HepG2 (cell line): Measurements from ENCODE around the gene PIK3CB. TPM values are rescaled to one million over a fixed set of nuclear protein-coding genes. Genes with fewer than 3 reads are reported as not detected.

ENCODE experiments used
- BCL3 ChIP-seq: sonication (generic); formaldehyde crosslinking; IDR thresholded peaks from 2 replicates; pipeline ENCODE4 v1.5.1; 2020; ENCODE audit warnings: mild to moderate bottlenecking, missing genetic modification reagents, moderate library complexity
- HDAC6 ChIP-seq: fragments of 200-600 bp; sonication (generic); IDR thresholded peaks from 2 replicates; pipeline ENCODE4 v1.7.0; 2017; ENCODE audit warnings: mild to moderate bottlenecking, antibody characterized with exemption, low read length, low read depth
- IKZF5 ChIP-seq: IDR thresholded peaks from 2 replicates; pipeline ENCODE4 v1.6.1; 2018; ENCODE audit warnings: missing genetic modification reagents, mild to moderate bottlenecking, missing compliant biosample characterization
- POLR2A ChIP-seq, 2 experiments: IDR thresholded peaks; 2 replicates each; pipeline ENCODE4 v1.6.1; 2011; ENCODE audit warnings: low read depth in 2 of 2, low read length in 2 of 2, mild to moderate bottlenecking in 1 of 2, moderate library complexity in 1 of 2; ENCODE audit not compliant: insufficient read depth in 1 of 2
- REL ChIP-seq: sonication (generic); formaldehyde crosslinking; conservative IDR thresholded peaks from 2 replicates; pipeline ENCODE4 v1.8.0; 2022; ENCODE audit warnings: mild to moderate bottlenecking, missing genetic modification reagents, moderate library complexity
- TERF1 ChIP-seq: sonication (generic); formaldehyde crosslinking; IDR thresholded peaks from 2 replicates; pipeline ENCODE4 v1.8.0; 2022; ENCODE audit warnings: mild to moderate bottlenecking, missing genetic modification reagents, moderate library complexity
- ZFP36 ChIP-seq: fragments of 150-350 bp; IDR thresholded peaks from 2 replicates; pipeline ENCODE4 v1.6.1; 2018; ENCODE audit warnings: borderline replicate concordance, low read length, low read depth; ENCODE audit not compliant: partially characterized antibody
- ZFYVE20 ChIP-seq: sonication (generic); formaldehyde crosslinking; IDR thresholded peaks from 2 replicates; pipeline ENCODE4 v1.8.0; 2023; ENCODE audit warnings: low read depth, mild to moderate bottlenecking, moderate library complexity, missing genetic modification reagents, borderline replicate concordance
- ZKSCAN8 ChIP-seq: IDR thresholded peaks from 2 replicates; pipeline ENCODE4 v1.6.1; 2016; ENCODE audit warnings: borderline replicate concordance, missing genetic modification reagents, missing compliant biosample characterization
- ZNF264 ChIP-seq: sonication (generic); formaldehyde crosslinking; IDR thresholded peaks from 2 replicates; pipeline ENCODE4 v1.4.0; 2020; ENCODE audit warnings: missing genetic modification reagents
- ZNF672 ChIP-seq: sonication (generic); formaldehyde crosslinking; IDR thresholded peaks from 2 replicates; pipeline ENCODE4 v1.8.1; 2022; ENCODE audit warnings: missing genetic modification reagents
- ZNF788 ChIP-seq: sonication (generic); formaldehyde crosslinking; IDR thresholded peaks from 2 replicates; pipeline ENCODE4 v1.5.0; 2020; ENCODE audit warnings: mild to moderate bottlenecking, missing genetic modification reagents, borderline replicate concordance
- polyA plus RNA-seq, 8 experiments: library from polyadenylated mRNA; depleted of rRNA in 3 of 8; stranded (reverse) in 7 of 8; unstranded in 1 of 8; fragments of >200 nt; fragmentation: Illumina TruSeq in 4 of 8; extraction: Trizol in 4 of 8; gene quantifications; 2 replicates each; pipeline versions ENCODE4 v1.2.1 to v1.2.3, GENCODE V29; 2011 to 2016; ENCODE audit warnings: low read depth in 4 of 8, missing spikeins in 1 of 8, mixed read lengths in 1 of 8; ENCODE audit not compliant: insufficient read depth in 1 of 8
- total RNA-seq, 5 experiments: library from RNA; depleted of rRNA; stranded (reverse); fragments of >200 nt; fragmentation: Illumina TruSeq; extraction: Trizol; gene quantifications; 2 replicates each; pipeline ENCODE4 v1.2.3, GENCODE V29; 2016; ENCODE audit warnings: low read depth in 1 of 5
- TF ChIP-seq, protein P1 (sequence below): sonication (generic); formaldehyde crosslinking; IDR thresholded peaks from 2 replicates; pipeline ENCODE4 v1.5.1; 2020; ENCODE audit warnings: missing genetic modification reagents, mild to moderate bottlenecking, borderline replicate concordance
- TF ChIP-seq, protein P2 (sequence below): sonication (generic); formaldehyde crosslinking; IDR thresholded peaks from 2 replicates; pipeline ENCODE4 v1.4.0; 2020; ENCODE audit warnings: missing genetic modification reagents

The PIK3CB gene
- total and polyA plus RNA-seq, 2 of the 13 experiments (the other 11 are each of a cell fraction or from before 2014, with no cell fraction given): 6.6 to 18.7 TPM

DNA sequence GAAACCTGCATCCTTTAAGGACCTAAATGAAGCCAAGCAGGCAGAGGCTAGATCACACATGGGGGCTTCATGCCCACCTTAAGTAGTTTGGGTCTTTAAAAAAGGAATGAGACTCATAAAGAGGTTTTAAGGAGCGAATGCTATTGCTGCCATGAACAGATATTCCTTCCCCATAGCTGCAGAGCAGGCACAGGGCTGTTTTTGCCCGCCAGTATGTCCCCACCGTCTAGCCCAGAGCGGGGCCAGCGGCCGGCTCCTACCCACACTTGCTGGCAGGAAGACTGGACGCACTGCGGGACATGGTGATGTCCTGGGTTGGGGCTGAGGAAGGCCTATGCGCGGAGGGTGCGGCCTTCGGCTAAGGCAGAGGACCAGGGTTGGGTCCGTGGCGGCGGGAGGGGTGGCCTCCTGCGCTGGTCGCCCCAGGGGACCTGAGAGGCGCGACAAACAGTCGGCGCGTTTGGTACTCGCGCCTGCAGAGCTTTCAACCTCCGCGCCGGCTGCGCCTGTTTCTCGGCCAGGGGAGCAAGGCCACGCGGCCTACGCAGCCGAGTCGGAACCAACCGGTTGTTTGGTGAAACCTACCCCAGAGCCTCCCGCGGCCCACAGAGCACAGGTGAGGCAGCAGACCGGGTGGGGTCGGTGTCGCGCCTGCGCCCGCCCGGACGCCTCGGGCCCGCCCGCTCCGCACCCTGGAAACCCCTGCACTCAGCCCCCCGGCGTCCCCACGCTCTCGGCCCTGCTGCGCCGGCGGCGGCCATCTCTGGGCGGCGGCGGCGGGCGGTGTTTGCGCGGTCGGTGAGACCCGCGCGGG is 226.2 kb downstream of the PIK3CB start, which contains the start of gene FAIM (continued):
- peak; percentile 76 for TF ChIP-seq IKZF5 (CRISPR knock-in tag)
- TF ChIP-seq ZFYVE20: 0 out of 2 replicates have a peak, but pooled peaks have one; percentile 65
- TF ChIP-seq, protein P1, sequence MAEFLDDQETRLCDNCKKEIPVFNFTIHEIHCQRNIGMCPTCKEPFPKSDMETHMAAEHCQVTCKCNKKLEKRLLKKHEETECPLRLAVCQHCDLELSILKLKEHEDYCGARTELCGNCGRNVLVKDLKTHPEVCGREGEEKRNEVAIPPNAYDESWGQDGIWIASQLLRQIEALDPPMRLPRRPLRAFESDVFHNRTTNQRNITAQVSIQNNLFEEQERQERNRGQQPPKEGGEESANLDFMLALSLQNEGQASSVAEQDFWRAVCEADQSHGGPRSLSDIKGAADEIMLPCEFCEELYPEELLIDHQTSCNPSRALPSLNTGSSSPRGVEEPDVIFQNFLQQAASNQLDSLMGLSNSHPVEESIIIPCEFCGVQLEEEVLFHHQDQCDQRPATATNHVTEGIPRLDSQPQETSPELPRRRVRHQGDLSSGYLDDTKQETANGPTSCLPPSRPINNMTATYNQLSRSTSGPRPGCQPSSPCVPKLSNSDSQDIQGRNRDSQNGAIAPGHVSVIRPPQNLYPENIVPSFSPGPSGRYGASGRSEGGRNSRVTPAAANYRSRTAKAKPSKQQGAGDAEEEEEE (CRISPR knock-in tag): no peak
- peak; percentile 69 for TF ChIP-seq BCL3 (CRISPR knock-in tag)
- TF ChIP-seq HDAC6: no peak
- TF ChIP-seq REL (CRISPR knock-in tag): 0 out of 2 replicates have a peak, but pooled peaks have one; percentile 28
- no peak for TF ChIP-seq ZKSCAN8 (CRISPR knock-in tag)
- TF ChIP-seq, protein P2, sequence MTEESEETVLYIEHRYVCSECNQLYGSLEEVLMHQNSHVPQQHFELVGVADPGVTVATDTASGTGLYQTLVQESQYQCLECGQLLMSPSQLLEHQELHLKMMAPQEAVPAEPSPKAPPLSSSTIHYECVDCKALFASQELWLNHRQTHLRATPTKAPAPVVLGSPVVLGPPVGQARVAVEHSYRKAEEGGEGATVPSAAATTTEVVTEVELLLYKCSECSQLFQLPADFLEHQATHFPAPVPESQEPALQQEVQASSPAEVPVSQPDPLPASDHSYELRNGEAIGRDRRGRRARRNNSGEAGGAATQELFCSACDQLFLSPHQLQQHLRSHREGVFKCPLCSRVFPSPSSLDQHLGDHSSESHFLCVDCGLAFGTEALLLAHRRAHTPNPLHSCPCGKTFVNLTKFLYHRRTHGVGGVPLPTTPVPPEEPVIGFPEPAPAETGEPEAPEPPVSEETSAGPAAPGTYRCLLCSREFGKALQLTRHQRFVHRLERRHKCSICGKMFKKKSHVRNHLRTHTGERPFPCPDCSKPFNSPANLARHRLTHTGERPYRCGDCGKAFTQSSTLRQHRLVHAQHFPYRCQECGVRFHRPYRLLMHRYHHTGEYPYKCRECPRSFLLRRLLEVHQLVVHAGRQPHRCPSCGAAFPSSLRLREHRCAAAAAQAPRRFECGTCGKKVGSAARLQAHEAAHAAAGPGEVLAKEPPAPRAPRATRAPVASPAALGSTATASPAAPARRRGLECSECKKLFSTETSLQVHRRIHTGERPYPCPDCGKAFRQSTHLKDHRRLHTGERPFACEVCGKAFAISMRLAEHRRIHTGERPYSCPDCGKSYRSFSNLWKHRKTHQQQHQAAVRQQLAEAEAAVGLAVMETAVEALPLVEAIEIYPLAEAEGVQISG (CRISPR knock-in tag): peak; percentile 73
- TF ChIP-seq TERF1 (CRISPR knock-in tag): peak; percentile 90; the same call in 1 of the 2 replicates
- no peak for TF ChIP-seq ZFP36
- no peak; the same call in 1 of the 2 replicates for TF ChIP-seq ZNF788 (CRISPR knock-in tag)
- 0 out of 2 replicates have a peak, but pooled peaks have one; percentile 24 for TF ChIP-seq ZNF264 (CRISPR knock-in tag)
- no peak for TF ChIP-seq ZNF672 (CRISPR knock-in tag)
- TF ChIP-seq POLR2A (IDR thresholded peaks at IDR 0.05; ENCODE audit: insufficient read depth in 1 of 2, low read depth in 2 of 2, low read length in 2 of 2): peak; percentile 68 to 84
